Stimulated activated CD4-positive, alpha-beta T cell treated with anti-CD3 and anti-CD28 coated beads, Interleukin-4, amount 100 ng/mL, for 48 hours (primary cell): ENCODE measurements around the gene PHLDB3.
"Not testable (repeated sequence)": the region's sequence is repeated elsewhere in the genome, so short reads cannot be mapped to it uniquely, and the experiment has no call there.

ENCODE experiments used
- DNase-seq, 2 donors: peaks; one replicate each; pipeline ENCODE4 v3.0.0-alpha.2; 2020; ENCODE audit warnings: low read depth in 2 of 2

PHLDB3 gene

DNA sequence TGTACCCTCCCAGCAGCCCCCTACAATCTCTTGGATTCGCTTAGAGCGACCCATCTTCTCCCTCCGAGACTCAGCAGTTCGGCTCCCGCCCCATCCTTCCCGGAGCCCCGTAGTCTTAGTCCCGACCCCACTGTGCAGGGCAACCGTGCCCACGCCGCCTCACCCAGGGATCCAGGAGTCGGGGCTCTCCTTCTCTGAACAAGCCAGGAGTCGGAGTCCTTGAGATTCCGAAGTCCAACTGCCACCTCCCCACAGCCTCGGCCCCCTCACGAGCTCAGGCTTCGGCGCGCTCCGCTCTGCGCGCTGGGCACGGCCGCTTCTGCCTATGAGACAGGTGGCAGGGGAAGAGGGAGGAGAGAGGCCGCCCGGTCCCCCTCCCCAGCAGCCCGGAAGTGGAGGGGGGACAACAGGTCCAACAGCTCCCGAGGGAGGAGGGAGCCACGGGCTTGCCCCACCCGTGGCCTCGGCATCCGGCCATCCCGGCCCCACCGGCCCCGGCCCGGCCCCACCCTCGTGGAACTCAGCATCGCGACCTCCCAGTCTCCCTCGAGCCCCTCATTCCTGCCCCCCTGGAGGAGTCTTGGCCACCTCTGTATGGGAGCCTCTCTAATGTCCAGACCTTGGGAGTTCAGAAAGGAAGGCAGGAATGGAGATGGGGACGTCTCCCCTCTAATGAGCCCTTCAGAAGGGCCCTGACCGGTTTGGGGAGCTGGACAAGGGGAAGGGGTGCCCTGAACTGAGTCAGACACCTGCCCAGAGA, at the start of gene PHLDB3:
Gene PHLDB3 (minus strand): TSS at position 321 of the 760 bp plus-strand sequence. CDS start 628 bp downstream, outside the sequence.
- peak in 1 of 2 donors; percentile 40 for DNase-seq

DNA sequence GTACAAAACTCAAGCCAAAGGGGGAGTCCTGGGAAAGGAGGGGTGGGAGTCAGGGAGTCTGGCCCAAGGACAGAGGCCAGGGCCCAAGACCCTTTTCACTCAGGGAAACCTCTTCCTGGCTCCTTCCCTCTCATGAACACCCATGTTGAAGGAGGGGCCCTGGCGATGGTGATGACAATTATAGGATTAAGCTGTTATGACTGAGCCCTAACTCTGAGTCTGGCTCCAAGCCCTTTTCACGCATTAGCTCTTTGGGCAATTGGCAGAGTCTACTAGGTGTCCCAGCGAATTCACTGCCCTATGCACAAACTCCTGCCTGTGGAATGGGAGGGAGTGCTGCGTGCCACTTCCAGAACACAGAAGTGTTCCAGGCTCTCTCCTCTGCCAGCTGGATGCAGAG, 49.1 kb upstream of the PHLDB3 start:
- no peak for DNase-seq

DNA sequence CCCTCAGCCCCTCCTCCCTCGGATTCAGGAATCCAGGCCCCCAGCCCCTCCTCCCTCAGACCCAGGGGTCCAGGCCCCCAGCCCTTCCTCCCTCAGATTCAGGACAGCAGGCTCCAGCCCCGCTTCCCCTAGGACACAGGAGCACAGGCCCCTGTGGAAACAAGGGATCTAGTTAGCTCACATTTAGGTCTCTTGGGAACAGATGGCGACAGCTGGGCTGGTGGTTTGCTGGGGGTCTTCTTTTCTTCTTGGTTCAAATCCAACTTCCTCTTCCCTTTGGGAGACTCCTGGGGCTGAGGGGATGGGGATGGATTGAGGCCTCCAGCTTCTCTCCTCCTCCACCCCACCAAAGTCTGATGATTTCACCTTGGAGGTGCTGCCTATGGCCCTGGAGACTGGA, 48.1 kb upstream of the PHLDB3 start:
- no peak for DNase-seq

DNA sequence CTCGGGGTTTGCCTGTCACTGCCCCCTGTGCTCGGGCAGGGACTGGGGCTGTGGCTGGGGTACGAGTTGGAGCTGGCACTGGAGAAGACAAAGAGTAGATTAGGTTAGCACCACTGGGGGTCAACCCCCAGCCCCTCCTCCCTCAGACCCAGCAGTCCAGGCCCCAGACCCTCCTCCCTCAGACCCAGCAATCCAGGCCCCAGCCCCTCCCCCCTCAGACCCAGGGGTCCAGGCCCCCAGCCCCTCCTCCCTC, 47.6 kb upstream of the PHLDB3 start:
- no peak for DNase-seq

DNA sequence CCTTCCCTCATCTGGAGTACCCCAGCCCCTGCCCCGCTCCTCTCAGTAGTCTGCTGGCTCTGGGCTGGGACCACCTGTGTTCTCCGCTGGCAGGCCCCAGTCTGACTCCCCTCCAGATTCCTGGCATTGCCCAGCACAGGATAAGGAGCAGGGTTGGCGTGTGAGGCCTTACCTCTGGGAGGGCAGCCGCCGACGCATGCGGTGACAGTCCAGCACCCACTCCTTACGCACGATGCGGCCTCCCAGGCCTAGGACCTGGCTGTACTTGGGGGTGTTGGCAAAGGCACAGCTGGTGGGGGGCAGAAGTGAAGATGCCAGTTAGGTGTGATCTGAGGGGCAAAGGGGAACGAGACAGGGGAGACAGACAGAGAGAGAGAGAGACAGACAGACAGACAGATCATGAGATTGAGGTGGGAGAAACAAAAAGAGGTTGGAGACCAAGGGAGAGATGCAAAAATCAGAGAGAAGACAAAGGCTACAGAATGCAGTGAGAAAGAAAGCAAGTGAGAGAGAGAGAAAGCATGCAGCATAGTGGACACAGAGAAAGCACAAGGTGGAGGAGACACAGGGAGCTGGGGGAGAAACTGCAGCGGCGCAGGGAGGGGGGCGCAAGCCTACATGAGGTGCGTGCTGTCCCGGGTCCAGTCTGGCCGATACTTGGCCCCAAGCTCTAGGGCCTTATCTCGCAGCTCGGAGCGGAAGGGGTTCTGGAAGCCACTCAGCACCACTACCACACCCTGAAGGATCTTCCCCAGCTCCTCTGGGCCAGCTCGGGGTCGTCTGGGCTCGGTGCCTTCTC, 47.1 kb upstream of the PHLDB3 start:
- no peak for DNase-seq

DNA sequence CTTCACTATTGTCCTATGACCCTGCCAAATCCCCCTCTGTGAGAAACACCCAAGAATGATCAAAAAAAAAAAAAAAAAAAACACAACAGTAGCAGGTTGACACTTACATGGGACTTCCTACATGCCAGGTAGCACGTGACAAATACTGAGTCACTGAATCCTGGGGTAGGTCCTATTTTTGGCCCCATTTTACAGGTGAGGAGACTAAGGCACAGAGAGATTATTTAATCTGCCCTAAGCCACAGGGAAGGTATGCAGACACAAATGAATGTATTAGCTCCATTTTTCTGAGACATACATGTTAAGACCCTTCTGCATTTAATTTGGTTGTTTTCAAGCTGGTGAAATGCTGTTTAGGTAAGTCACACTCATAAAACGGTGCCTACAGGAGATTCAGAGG, 44.2 kb upstream of the PHLDB3 start:
- no peak for DNase-seq

DNA sequence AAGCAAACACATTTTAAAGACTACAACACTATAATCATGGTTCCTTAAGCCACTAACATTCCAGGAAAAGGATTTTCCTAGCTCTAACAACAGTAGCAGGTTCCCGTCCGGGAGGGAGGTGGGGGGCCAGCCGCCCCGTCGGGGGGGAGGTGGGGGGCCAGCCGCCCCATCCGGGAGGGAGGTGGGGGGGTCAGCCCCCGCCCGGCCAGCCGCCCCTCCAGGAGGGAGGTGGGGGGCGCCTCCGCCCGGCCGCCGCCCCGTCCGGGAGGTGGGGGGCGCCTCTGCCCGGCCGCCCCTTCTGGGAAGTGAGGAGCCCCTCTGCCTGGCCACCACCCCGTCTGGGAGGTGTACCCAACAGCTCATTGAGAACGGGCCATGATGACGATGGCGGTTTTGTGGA, 43.4 kb upstream of the PHLDB3 start:
- not testable (repeated sequence) for DNase-seq

DNA sequence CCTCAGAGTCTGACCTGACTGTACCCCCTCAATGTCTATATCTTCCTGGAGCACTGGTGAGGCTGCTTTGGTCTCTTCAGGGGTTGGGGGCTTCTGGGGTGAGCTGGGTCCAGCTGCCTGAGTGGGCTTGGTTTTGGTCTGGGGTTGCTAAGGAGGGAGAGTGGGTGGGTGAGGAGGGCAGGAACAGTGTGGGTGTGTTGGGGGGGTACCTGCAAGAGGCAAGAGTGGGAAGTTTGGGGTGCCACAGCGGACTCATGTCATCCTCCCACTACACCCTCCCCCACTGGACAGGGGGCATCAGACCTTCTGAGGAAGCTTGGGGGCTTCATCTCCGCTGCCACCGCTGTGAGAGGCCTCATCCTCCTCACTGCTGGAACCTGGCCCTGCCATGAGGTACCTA, 42.0 kb upstream of the PHLDB3 start:
- no peak for DNase-seq

DNA sequence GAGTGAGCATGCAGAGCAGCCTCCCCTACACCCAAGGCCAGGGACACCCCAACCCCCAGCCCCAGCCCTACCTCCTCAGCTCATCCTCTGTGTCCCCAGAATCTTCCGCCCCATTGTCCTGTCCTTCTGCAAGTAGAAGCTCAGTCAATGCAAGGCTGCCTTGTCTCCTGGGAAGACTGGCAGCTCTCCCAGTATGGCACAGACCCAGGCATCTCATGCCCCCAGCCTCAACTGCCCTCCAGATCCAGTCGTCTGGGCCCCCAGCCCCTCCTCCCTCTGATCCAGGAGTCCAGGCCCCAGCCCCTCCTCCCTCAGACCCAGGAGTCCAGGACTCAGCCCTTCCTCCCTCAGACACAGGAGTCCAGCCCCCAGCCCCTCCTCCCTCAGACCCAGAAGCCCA, 41.4 kb upstream of the PHLDB3 start:
- DNase-seq, result no peak

DNA sequence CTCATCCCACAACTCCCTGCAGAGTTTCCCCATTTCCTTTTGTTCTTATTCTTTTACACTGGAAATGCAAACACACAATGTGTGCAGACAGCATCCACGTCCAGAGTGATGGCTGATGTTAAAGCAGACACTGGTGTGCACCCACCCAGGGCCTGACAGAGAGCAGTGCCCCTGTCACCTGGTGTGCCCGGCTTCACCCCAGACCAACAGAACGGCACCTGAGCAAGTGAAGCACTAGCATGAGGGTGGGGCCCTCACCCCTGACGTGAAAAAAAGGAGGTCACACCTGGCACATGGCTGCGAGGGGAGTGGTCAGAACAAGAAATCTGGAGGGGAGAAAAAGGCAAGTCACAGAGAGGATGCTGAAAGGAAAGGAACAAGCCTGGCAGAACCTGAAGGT, 40.7 kb upstream of the PHLDB3 start:
- DNase-seq, result no peak

DNA sequence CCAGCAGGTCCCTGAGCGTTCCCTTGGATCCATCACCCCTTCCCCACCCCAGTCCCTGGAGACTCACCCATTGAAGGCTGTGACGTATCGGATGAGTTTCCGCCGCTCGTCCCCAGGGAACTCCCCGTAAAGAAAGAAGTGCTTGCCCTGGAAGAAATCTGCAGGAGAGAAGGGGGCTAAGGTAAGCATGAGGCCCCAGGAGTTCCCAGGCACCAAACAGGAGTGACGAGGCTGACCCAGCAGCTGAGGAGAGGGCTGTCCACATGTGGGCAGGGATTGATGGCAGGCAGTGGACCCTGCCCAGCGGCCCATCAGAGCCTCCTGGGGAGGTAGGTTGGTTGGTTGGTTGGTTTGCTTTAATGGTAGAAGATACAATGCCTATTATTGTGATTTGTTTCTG, 39.5 kb upstream of the PHLDB3 start:
- DNase-seq, result no peak

DNA sequence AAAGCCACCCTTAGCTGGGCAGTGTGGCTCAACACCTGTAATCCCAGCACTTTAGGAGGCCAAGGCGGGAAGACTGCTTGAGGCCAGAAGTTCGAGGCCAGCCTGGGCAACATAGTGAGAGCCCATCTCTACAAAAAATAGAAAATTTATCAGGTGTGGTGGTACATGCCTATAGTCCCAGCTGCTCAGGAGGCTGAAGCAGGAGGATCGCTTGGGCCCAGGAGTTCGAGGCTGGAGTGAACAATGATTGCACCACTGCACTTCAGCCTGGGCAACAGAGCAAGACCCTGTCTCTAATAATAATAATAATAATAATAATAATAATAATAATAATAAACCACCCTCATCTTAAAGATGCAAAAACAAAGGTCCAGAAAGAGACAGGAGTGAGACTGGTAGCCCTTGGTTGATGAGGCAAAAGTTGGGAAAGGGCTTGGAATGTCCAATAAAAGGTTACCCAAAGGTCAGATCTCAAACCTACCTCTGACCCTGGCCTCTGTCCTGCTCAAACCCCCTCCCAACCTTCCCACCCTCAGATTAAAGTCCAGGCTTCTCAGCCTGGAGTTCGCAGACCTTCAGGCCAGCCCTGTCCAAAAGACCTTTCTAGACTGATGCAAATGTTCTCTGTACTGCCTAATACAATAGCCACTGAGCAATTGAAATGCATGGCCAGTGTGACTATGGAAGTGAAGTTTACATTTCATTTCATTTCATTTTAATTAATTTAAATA, 37.5 kb upstream of the PHLDB3 start:
- no peak for DNase-seq

DNA sequence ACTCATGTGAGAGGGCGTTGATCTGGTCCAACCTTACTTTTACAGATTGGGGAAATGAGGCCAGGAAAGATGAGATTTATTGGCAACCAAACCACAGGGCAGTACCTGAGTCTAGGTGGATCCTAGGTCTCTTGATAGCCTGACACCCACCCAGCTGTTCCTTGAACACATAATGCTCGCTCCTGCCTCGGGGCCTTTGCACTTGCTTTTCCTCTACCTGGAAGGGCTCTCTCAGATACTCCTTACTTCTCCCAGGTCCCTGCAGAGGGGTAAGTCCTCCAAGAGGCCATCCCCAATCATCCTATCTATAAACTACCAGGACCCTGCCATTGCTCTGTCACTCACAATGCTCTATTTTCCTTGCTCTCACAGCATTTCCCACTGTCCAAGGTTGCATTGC, 35.8 kb upstream of the PHLDB3 start:
- no peak for DNase-seq

DNA sequence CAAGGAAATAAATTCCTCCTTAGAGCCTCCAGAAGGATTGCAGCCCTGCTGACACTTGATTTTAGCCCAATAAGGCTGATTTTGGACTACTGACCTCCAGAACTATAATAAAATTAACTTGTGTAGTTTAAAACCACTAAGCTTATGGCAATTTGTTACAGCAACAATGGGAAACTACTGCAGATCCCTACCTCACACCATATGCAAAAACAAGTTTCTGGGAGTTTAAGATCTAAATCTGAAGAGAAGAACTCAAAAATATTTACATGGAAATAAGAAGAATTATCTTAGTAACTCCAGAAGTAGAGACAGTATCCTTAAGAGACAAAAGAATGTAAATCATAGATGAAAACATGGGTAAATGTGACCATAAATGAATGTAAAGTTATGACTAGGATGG, 34.4 kb upstream of the PHLDB3 start:
- no peak for DNase-seq

DNA sequence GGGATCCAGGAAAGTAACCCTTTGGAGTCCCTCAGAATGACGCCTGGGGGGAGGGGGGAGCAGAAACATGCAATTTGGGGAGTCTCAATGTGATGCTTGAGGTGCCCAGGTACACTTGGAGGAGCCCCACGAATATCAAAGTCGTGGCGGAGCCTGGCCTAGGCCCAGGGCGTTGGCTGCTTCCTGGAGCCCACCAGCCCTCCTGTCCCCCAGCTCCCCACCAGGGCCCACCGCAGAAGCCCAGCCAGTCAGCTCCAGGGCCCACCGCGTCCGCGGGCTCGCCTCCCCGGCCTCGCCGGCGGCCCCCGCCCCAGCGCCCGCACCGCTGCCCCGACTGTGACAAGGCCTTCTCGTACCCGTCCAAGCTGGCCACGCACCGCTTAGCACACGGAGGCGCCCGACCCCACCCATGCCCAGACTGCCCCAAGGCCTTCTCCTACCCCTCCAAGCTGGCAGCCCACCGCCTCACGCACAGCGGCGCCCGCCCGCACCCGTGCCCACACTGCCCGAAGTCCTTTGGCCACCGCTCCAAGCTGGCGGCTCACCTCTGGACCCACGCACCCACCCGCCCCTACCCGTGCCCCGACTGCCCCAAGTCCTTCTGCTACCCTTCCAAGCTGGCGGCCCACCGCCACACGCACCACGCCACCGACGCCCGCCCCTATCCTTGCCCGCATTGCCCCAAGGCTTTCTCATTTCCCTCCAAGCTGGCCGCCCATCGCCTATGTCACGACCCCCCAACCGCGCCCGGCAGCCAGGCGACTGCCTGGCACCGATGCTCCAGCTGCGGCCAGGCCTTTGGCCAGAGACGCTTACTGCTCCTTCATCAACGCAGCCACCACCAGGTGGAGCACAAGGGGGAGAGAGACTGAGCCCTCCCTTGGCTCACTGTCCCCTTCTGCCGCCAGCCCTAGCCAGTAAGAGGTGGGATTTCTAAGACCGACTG, 30.5 kb upstream of the PHLDB3 start:
- peak in 1 of 2 donors; percentile 25 for DNase-seq

DNA sequence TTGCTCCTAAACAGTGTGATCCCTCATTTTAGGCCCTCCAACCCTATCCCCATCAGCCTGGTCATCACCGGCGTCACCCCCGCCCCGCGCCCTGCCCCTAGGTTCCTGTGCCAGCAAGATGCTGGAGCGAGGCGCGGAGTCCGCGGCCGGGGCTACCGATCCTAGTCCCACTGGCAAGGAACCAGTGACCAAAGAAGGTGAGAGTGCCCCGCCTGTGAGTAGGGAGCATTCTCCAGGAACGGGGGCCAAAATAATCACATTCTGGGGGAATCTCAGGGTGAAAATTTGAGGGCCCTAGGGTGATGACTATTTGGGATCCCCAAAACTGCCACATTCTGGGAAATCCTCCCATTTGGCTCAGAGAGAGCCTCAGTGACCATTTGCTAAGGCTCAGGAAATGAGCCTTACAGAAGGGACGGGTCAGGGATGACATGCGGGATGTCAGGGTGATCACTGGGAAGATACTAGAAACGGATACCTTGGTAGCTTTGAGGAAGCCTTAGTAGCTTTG, 29.8 kb upstream of the PHLDB3 start:
- no peak for DNase-seq

DNA sequence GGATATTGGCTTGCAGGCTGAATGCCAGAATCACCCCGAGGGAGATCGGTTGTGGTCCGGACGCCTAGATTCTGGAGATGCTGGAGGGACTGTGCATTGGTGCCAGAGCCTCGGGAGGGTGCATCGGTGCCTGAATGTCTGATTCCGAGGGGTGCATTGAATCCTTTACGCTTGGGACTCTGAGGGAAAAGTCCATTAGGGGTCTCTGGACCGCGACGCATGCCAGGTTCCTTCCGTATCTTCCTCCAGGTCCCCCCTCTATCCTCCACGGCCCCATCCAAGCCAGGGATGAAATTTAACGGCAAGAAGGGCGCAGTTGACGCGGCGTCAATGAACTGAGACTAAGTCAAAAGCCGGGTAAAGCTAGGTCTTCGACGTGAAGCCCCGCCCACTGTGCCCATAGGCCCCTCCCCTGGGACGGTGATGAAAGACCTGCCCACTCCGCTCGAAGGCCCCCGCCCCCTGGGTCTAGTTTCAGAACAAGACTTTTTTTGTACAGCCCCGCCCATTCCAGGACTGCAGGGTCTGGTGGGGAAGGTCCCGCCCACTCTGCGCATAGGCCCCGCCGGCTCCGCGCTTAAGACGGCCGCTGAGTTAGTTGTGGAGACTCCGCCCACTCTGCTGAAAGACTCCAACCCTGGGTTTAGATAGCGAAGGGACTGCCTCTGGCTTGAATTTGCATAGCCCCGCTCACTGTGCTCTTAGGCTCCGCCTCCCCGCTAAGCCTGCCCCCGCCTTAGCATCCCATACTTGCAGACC, 29.2 kb upstream of the PHLDB3 start:
- DNase-seq, result peak; percentile 93 to 97

DNA sequence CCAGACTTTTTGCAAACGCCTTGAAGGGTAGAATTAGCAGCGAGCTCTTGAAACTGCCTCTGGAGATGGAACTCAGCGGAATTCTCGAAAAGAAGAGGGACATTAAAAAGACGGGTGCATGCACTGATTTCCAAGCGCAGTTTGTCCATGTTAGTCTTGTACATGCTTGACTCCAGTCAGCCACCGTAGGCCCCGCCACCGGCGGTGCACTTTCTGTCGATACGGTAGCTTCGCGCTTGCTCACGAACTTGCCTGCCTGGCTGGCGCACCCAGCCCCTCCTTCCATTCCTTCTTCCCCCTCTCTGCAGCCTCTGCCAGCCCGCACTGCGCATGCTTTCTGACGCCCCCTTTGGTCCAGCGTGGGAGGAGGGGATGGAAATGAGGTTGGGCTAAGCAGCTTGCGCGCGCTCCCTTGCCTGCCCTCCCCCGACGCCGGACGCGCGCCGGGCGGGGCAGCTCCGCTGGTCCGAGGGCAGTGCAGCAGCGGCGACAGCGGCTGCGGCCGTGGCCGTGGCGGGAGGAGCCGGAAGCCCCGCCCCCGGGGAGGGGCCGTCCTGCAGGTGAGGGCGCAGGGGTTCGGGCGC, 28.5 kb upstream of the PHLDB3 start, which contains the start of gene ZNF575:
Gene ZNF575 (plus strand): TSS at position 227 of the 584 bp plus-strand sequence. CDS start 1,235 bp downstream, outside the sequence.
- DNase-seq, result peak; percentile 82 to 83

DNA sequence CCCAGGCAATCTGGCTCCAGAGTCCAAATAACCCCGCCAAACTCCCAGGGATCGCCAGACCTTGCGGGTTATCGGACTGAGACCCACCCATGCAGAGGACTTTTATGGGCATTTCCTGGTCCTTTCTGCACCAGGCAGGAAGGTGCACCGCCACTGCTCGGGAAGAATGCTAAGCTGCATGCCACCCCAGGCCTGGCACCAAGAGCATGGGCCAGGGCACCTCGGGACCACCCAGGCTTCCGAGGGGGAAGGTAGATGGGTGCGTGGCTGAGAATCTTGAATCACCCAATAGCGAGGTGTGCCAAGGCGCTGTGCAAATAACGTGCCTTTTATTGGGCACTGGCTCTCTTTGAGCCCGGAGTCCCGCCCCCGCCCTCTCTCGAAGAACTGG, 28.0 kb upstream of the PHLDB3 start:
- no peak for DNase-seq
